AG20443 (cell line): Measurements from ENCODE around the gene SCARF2.
"Not testable (repeated sequence)": the region's sequence is repeated elsewhere in the genome, so short reads cannot be mapped to it uniquely, and the experiment has no call there.

Experiments
- DNase-seq: peaks from one replicate; pipeline ENCODE4 v3.0.0; 2012; ENCODE audit warnings: low spot score, mixed read lengths

Gene SCARF2

DNA sequence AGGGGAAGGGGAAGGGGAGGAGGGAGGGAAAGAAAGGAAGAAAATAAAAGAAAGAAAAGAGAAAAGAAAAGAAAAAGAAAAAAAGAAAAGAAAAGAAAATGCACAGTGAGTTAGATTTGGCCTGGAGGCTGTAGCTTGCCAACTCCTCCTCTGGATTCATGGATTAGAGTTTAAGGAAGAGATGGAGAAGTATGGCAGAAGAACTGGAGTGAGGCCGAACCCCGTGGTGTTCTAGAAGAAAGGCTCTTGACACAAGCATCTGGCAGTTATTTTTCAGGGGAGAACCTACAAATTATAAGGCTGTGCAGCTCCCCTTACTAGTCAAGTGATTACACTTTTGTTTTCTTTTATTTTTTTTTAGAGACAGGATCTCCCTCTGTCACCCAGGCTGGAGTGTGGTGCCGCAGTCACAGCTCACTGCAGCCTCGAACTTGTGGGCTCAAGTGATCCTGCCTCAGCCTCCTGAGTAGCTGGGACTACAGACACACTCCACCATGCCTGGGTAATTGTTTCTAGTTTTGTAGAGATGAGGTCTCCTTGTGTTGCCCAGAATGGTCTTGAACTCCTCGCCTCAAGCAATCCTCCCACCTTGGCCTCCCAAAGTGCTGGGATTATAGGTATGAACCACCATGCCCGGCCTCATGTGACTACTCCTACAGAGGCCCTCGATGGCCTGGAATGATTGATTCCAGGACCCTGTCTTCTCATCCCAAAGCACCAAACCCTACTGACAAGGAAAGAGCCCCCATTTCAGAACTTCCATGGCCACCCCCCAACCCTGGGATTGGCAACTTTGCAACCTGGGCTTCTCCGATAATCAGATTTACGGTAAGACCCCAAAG is 24.2 kb downstream of the SCARF2 start:
- no peak for DNase-seq

DNA sequence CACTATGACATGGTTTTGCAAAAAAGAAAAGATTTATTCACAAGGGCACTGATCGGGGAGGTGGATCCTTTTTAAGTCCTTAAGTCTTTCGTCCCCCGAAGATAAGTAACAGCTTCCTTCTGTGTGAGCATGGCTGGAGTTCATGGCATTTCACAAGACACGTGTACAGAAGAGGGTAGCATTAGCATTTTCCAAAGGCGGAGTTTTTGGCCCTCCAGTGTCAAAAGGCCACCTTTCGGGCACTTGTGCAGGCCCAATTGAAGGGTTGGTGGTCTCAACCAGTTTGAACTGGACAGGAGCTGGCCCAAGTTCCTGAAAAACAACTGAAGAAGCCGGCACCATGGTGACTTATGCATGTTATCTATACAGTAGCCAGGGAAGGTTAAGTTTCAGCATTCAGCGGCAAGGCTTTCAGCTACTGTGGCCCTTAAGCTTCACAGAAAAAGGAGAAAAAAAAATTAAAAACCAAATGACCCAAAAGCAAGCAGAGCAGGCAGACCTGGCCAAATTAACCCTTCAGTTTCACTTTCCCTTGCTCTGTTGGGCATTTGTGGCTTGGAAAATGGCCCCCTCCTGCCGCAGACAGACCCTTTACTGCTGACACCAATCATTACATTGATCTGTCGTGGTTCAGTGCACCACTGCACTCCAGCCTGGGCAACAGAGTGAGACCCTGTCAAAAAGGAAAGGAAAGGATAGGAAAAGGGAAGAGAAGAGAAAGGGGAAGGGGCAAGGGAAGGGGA is 25.0 kb downstream of the SCARF2 start:
- DNase-seq, result no peak

DNA sequence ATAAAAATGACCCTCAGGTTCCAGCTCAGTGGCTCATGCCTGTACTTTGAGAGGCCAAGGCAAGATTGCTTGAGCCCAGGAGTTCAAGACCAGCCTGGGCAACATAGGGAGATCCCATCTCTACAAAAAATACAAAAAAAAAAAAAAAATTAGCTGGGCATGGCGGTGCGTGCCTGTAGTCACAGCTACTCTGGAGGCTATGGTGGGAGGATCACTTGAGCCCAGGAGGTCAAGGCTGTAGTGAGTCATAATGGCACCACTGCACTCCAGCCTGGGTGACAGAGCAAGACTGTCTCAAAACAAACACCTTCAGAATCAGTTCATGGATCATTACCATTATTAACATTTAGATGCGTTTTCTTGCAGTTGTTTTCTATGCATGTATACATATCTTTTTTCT is 28.2 kb downstream of the SCARF2 start:
- not testable (repeated sequence) for DNase-seq

DNA sequence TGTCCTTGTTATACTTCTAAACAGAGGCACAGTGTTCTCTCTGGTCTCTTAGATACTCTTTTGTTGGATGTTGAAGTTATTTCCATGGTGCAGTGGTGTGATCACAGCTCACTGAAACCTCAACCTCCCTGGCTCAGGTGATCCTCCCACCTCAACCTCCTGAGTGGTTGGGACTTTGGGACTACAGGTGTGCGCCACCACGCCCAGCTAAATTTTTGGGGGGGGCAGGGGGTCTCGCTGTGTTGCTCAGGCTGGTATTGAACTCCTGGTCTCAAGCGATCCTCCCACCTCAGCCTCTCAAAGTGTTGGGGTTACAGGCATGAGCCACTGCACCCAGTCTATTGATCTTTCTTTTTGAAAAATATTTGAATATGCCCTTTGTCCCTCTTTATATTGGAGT is 28.7 kb downstream of the SCARF2 start:
- DNase-seq, result no peak

DNA sequence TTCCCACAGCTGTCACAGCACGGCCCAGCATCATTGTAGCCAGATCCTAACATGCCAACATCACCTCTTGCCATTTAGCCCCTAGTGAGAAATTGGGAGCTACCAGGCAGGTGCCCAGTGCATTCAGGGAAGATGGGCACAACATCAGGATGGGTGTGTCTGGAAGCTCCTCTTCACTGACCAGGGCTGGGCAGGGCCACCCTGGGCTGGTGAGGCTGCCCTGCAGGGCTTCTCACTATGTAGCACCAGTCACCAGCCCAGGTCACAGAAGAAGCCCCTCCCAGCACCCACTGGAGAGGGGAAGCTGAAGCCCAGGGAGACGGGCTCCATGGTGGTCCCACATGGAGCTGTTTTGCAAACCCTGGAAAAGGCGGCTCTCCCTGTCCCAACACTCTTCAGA is 29.8 kb downstream of the SCARF2 start:
- no peak for DNase-seq

DNA sequence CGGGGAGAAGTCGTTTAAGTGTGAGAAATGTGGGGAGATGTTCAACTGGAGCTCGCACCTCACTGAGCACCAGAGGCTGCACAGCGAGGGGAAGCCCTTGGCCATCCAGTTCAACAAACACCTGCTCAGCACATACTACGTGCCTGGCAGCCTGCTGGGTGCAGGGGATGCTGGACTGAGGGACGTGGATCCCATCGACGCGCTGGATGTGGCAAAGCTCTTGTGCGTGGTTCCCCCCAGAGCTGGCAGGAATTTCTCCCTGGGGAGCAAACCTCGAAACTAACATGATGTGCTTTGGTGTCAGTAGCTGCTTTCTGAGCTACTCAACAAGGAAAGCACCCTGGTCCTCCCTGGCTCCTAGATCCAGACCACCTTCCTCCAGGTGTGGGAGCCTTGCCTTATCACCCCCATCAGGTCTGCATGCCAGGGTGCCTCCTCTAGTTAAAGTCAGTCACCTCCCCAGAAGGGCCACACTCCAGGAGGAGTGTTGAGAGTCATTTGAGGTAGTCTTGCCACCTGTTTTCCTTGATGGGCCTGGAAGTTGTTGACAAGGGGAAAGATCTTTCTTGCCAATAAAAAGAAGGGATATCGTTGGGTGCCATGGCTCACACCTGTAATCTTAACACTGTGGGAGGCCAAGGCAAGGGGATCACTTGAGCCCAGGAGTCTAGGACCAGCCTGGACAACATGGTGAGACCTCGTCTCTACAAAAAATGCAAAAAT is 30.8 kb downstream of the SCARF2 start:
- DNase-seq, result no peak

DNA sequence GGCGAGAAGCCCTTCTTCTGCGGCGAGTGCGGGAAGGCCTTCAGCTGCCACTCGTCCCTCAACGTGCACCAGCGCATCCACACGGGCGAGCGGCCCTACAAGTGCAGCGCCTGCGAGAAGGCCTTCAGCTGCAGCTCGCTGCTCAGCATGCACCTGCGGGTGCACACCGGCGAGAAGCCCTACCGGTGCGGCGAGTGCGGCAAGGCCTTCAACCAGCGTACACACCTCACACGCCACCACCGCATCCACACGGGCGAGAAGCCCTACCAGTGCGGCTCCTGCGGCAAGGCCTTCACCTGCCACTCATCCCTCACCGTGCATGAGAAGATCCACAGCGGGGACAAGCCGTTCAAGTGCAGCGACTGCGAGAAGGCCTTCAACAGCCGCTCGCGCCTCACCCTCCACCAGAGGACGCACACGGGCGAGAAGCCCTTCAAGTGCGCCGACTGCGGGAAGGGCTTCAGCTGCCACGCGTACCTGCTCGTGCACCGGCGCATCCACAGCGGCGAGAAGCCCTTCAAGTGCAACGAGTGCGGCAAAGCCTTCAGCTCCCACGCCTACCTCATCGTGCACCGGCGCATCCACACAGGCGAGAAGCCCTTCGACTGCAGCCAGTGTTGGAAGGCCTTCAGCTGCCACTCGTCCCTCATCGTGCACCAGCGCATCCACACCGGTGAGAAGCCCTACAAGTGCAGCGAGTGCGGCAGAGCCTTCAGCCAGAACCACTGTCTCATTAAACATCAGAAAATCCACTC is 31.5 kb downstream of the SCARF2 start:
- no peak for DNase-seq

DNA sequence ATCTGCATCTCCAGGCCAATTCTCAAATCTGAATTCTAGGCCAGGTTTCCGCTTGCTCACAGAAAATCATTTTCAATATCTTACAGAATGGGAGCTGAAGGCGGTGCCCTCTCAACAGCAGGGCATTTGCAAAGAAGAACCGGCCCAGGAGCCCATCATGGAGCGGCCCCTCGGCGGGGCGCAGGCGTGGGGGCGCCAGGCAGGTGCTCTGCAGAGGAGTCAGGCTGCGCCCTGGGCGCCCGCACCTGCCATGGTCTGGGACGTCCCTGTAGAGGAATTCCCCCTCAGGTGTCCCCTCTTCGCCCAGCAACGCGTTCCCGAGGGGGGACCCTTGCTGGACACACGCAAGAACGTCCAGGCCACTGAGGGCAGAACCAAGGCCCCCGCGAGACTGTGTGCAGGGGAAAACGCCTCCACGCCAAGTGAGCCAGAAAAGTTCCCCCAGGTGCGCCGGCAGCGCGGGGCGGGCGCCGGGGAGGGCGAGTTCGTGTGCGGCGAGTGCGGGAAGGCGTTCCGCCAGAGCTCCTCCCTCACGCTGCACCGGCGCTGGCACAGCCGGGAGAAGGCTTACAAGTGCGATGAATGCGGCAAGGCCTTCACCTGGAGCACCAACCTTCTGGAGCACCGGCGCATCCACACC is 32.2 kb downstream of the SCARF2 start:
- DNase-seq, result no peak

DNA sequence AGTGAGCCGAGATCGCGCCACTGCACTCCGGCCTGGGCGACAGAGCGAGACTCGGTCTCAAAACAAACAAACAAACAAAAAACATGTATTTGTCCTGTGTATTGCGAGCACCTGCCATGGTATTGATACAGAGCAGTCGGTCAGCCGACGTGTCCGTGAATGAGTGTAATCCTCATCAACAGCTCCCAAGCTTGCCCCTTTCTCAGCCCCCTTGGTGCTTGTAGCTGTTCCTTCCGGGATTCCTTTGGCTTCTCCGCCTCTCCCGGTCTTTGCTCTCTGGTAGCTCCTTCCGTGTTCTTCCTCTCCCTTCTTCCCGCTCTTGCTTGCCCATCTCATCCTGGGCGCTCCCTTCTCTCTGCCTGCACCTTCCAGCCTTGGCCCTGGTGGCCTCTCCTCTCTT is 32.7 kb downstream of the SCARF2 start:
- DNase-seq, result no peak

DNA sequence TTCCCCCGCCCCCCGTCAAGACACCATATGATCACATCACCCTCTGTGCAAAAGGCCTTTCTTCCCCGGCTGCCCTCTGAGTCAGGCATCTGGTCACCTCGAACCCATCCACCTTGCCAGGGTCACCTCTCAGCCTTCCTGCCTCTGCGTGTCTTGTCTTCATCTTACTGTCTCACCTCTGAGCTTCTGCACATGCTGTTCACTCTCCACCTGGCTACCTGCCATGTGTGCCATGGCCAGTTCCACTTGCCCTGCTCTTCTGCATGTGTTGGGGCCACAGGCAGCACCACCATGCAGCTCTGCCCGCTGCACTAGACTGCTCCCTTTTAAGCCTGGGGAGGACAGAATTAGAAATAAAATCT is 33.9 kb downstream of the SCARF2 start:
- DNase-seq, result no peak

DNA sequence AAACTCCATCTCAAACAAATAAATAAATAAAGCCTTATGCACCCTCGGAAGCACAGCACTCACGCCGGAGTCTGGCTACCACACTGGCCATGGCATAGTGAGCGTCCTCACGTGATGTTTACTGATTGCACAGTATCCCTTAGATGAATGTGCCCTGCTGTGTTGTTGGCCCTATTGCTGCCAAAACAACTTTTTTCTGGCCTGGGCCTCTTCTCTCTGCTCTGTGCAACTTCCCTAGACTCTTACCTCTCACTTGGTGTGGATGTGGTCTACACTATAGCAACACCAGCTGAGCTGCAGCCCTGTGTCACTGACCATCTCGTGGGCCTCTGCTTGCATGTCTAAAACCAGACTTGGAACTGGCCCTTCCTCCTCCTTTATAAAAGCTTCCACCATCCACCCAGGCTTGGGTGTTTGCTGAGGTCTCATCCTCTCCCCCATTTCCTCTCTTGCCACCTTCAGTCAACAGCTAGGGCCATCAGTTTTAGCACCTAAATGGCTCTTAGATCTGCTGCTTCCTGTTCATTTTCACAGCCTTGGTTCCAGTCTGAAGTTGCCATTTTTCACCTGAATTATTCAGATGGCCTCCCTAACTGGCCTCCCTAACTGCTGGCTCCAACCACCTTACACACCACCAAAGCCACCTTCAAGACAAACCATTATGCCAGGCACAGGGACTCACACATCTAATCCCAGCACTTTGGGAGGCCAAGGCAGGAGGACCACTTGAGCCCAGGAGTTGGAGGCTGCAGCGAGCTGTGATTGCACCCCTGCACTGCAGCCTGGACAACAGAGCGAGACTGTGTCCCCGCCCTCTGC is 34.5 kb downstream of the SCARF2 start:
- no peak for DNase-seq

DNA sequence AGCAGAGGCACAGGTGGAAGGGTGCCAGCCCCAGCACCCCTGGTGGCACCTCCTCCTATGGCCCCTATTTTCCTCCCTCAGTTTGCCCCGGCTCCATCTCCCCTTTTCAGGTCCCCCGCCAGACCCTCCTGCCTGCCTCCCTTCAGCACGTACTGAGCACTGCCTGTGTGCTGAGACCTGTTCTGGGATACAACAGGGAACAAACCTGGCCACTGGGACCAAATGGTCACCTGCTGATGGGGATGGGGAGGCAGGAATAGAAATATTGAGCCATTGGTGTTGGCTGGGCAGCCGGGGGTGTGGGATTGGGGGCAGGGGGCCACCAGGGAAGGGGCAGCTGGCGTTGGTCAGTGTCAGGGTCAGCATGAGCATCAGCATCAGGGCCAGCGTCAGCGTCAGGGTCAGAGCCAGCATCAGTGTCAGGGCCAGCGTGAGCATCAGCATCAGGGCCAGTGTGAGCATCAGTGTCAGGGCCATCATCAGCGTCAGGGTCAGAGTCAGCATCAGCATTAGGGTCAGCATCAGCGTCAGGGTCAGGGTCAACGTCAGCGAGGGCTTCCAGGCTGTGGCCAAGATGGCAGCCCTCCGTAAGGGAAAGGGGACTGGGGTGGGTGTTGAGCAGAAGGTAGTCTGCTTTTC is 36.1 kb downstream of the SCARF2 start:
- DNase-seq, result no peak

DNA sequence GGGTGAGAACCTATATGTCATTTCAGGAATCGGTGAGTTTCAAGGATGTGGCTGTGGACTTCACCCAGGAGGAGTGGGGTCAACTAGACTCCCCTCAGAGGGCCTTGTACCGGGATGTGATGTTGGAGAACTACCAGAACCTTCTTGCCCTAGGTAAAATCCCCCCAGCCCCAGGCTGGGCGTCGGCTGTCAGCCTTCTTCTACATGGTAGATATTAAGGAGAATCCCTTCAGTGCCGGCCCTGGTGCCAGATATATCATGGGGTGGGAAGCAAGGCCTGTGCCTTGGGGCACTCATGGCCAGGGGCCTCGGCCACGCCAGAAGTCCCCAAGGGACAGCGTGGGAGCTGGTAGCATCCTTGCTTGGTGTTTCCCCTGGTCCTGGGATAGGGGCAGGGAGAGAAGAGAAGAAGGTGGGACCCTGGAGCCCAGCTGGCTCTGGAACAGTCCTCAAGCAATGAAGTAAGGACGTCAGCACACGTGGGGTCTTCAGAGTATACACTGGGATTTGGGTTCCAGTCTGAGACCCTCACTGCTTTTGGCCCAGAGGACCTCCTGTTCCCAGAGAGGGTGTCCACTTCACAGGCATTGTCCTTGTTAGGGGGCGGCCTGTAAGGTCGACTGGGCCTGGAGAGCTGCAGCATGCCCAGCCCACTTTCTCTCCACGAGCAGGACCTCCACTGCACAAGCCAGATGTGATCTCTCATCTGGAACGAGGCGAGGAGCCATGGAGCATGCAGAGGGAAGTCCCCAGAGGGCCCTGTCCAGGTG is 36.8 kb downstream of the SCARF2 start:
- no peak for DNase-seq

DNA sequence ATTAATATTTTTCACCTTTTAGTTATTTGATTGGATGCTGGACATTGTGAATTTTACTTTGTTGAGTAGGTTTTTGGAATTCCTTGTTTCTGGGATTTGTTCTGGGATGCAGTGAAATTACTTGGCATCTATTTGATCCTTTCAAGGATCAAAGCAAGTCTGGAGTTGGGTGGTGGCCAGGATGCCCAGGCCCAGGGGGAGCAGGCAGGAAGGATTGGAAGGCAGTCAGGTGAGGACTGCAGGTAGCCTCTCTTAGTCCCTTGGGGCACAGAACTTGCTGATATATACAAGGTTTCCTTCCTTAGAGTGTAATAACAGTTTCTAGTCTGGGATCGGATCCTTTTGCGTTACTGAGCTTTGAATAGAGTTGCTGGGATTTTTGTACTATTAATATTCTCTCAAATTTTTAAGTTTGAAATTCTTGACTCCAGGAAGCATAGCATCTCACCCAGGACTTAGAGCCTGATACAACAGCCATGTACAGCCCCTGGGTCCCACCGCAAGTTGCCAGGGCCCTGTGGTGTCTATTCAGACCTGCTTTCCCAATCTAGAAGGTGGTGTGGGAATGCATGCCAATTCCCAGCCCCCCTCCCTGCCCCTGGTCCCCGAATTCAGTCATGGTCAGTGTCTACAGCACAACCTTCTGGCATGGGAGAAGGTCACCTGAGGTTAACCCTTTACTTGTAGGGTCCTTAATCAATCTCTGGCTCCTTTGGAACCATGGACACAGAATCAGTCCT is 37.6 kb downstream of the SCARF2 start:
- DNase-seq, result no peak

DNA sequence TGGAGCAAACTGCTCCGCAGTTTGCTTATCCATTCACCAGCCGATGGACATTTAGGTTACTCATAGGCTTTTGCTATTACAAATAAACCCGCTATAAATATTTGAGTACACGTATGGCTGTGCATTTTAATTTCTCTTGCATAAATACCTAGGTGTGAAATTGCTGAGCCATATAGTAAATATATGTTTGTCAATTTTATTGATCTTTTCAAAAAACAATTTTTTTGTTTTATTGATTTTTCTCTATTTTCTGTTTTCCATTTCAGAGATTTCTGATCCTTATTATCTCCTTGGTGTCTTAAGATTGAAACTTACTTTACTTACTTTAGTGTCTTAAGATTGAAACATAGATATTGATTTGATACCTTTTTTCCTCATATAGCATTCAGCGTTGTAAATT is 39.2 kb downstream of the SCARF2 start:
- DNase-seq, result no peak

DNA sequence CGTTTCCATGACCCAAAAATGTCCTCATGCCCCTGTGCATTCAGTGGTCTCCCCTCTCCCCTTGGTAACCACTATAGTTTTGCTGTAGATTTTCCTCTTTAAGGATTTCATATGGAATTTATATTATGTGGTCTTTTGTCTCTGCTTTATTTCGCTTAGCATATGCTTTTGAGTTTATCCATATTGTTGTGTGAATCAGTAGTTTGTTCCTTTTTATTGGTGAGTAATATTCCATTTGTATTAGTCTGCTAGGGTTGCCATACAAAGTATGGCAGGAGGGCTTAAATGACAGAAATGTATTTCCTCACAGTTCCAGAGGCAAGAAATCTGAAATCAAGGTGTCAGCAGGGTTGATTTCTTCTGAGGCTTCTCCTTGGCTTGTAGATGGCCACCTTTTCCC is 40.1 kb downstream of the SCARF2 start:
- no peak for DNase-seq

DNA sequence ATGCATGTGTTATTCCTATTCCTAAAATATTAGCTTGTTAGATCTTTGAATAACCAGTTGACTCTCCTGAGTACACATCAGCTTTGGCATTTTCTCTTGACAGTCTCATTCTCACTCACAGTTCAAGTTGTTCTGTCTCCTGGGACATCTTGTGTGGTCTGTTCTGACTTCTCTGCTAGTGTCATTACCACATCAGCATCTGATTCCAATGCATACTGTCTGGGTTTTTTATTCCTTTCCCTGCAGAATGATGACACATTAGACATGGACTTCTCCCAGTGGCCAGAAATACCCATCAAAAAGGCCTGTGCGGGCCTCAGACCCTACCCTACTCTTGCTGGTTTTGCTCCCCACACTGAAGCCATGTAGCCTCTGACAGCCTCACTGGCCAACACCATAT is 41.0 kb downstream of the SCARF2 start:
- DNase-seq, result peak; percentile 39

DNA sequence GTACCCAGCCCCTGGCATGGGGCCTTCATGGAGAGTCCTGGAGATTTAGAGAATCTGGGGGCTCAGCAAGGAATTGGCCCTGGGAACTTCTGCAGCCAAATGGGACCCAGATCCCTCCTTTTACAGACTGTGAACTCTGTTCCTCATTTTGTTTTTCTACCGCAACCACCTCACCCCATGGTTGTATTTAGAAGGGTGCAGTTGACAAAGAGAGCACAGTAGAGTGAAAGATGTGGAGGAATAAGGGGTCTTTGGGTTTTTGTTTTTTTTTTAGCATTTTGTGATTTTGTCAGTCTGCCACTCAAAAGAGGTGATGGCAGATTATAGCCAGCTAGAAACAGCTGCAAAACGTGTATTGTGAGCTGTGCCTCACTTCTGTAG is 41.7 kb downstream of the SCARF2 start:
- DNase-seq, result no peak
